DOHH2 (cell line): ENCODE measurements around the gene IFNA13.

Source experiments
- EZH2phosphoT487 ChIP-seq: fragments of 200-600 bp; sonication (generic); IDR thresholded peaks from 2 replicates; pipeline ENCODE4 v1.6.1; 2017; ENCODE audit warnings: borderline replicate concordance, mild to moderate bottlenecking, antibody characterized with exemption, low read length, moderate library complexity, mixed read lengths
- TF ChIP-seq, protein P1 (sequence below): fragments of 200-600 bp; sonication (generic); IDR thresholded peaks from one replicate; pipeline ENCODE4 v1.5.1; 2014; ENCODE audit warnings: antibody characterized with exemption, mild to moderate bottlenecking, low read depth, low read length; ENCODE audit not compliant: poor library complexity, severe bottlenecking

DNA sequence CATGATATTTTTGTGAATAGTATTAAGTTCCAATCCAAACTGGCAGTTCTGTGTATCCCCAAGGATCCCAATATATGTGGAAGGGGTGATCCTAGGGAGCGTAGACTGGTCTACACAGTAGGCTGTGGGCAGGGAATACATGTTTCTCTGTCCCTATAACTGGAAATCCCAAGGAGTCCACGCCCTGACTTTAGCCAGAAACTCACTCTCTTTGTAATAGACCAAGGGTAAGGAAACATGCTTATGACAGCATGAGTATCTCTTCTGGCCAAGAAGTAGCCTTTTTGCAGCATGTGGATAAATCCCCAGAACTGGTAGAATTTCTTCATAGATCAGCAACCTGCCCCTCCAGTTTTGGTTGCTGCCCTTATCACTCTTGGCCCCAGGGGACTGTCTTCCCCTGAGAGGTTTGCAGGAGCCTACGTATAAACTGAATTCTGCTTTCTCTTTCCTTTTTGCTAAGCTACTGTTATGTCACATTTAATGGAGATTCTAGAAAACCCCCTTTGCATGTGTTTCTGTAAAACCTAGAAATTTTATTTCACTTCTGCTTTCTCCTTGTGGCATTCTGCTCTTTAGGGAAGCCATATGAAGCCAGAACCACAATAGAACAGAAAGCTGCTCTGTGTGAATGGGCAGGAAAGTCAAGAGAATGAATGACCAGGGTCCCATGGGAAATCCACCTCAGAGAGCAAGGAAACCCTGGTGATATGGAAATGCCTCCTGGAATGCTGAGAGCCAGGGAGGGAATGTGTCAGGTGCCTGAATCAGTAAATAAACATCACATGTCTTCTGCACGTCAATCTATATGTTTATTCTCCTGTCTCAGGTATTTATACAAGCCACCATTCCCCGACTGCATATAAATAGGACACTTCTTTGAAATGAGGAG lies 13.8 kb upstream of the IFNA13 start:
- TF ChIP-seq, protein P1, sequence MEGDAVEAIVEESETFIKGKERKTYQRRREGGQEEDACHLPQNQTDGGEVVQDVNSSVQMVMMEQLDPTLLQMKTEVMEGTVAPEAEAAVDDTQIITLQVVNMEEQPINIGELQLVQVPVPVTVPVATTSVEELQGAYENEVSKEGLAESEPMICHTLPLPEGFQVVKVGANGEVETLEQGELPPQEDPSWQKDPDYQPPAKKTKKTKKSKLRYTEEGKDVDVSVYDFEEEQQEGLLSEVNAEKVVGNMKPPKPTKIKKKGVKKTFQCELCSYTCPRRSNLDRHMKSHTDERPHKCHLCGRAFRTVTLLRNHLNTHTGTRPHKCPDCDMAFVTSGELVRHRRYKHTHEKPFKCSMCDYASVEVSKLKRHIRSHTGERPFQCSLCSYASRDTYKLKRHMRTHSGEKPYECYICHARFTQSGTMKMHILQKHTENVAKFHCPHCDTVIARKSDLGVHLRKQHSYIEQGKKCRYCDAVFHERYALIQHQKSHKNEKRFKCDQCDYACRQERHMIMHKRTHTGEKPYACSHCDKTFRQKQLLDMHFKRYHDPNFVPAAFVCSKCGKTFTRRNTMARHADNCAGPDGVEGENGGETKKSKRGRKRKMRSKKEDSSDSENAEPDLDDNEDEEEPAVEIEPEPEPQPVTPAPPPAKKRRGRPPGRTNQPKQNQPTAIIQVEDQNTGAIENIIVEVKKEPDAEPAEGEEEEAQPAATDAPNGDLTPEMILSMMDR = no peak
- no peak for TF ChIP-seq EZH2phosphoT487
